HTERT RPE-1 (cell line): Measurements from ENCODE around the gene ADCYAP1R1.
"Not testable (repeated sequence)": the region's sequence is repeated elsewhere in the genome, so short reads cannot be mapped to it uniquely, and the experiment has no call there.

Experiments
- in situ Hi-C: fragments of 300-500 bp; cut with MboI; formaldehyde crosslinking; loops from 4 replicates; pipeline ENCODE4 v1.14.3; 2020; ENCODE audit warnings: low sequenced_read_pairs

Gene ADCYAP1R1

DNA sequence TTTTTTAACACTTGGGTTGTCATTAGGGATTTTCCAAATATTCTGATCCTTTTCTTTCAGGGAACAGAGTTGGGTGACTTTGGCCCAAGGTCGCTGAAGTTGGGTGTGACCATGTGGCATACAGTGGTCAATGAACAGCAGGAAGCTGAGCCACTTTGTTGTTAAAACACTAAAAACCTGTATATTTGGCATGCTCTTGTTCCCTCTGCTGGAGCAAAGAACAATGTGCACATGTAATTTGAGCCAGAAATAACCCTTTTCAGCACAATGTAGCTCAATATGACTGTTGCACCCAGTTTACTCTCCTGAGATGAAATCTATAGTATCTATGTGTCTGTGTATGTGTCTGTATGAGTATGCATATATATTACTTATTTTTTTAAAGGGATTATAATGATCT, 74.9 kb downstream of the ADCYAP1R1 start:
- in situ Hi-C loops = no loop called here

DNA sequence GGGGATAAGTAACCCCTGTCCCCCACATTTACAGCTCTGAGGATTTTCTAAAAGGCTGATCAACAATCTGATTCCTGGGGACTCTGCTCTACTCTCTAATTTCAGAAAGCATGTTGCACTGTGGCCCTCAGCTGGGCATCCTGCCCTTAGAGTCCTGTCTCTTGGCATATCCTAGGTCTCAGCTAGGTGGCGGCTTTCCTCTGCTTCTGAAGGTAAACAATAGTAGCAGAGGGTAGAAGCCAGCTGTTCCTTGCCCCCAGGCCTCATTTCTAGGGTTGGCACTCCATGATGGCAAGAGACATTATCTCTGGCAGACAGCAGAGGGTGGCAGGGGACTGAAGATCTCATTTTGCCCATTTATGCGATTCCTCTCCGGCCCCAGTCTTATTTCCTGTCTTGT, 77.0 kb downstream of the ADCYAP1R1 start:
- in situ Hi-C loops = no loop called here

DNA sequence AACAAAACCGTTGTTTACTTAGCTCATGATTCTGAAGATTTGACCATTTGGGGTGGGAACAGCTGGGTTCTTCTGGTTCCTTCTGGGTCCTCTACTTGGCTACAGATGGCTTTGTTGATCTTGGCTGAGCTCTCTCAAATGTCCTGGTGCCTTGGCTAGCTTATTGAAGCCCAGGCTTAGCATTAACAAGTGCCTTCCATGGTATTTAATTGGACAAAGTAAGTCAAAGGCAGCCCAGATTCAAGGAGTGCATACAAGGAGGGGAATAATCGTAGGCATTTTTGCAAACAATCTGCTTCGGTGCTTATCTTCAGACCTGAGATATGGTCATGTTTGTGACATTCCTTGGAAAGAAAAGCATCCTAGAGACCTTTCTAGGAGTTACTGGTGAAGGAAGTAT, 81.4 kb downstream of the ADCYAP1R1 start:
- in situ Hi-C loops = no loop called here

DNA sequence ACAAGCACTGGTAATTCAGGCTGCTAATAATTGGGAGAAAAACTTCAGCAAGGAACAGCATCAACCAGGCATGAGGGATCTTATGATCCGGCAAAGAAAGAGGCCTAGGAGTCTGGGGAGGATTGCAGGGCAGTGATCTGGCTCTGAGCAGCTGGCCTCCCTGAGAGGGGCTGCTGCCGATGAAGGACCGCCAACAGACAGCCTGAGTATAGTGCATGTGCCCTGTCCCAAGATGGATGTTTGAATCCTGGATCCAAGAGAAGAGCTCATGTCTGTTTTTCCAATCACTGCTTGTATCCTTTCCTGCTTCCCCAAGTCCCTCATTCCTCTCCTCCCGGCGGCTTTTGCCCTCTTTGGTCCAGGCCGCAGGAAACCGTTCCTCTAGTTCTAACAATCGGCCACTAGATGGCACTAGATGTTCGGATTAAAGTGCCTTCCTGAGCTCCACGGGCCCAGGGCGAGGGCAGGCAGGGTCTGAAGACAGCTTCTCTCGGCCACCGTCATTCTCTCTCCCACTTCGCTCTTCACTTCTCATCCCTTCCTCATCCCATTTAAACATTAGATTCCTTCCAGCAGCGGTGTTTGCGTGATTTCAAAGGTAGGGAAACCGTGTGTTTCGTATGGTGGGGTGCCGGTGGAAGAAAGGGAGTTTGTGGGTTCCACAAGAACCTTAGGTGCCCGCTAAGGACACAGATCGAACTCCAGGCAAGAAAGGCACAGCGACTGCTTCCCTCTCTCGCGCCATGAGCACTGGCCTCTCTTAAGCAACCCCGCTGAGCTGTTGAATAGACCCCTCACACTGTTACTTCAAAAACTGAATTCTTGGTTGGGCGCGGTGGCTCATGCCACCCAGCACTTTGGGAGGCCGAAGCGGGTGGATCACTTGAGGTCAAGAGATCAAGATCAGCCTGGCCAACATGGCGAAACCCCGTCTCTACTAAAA, 82.4 kb downstream of the ADCYAP1R1 start:
- in situ Hi-C loops = no loop called here

DNA sequence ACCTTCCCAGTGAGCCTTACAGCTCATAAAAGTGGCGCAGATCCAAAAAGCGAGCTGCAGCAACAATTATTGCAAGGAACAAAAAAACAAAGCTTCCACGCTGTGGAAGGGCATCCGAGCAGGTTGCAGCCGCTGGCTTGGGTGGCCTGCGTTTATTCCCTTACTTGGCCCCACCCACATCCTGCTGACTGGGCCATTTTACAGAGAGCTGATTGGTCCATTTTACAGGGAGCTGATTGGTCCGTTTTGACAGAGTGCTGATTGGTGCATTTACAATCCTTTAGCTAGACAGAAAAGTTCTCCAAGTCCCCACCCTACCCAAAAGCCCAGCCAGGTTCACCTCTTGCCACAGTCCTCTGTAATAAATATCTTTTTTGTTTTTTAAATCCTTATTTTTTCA, 85.1 kb downstream of the ADCYAP1R1 start:
- in situ Hi-C loops = no loop called here

DNA sequence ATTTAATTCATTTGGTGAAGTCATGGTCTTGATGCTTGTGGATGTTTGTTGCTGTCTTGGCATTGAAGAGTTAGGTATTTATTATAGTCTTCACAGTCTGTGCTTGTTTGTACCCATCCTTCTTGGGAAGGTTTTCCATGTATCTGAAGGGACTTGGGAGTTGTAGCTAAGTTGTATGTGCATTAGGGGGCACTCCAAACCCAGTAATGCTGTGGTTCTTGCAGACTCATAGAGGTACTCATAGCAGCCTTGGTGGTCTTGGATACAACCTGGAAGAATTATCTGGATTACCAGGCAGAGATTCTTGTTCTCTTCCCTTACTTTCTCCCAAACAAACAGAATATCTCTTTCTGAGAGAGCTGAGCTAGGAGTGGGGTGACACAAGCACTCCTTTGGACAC, 93.2 kb downstream of the ADCYAP1R1 start:
- in situ Hi-C loops = no loop called here

DNA sequence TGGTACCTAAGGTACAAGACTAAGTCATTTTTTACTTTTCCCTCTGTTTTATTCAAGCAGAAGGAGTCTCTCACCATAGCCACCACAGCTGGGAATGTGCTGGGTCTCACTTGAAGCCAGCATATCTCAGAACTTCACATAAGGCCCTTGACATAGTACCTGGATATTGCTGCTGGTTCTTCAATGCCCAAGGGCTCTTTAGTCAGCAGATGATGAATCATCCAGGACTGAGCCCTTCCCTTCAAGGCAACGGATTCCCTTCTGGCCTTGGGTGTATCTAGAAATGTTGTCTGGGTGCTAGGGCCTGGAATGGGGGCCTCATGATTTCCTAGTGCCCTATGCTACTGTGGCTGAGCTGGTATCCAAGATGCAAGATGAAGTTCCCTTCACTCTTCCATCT, 93.9 kb downstream of the ADCYAP1R1 start:
- in situ Hi-C loops = no loop called here

DNA sequence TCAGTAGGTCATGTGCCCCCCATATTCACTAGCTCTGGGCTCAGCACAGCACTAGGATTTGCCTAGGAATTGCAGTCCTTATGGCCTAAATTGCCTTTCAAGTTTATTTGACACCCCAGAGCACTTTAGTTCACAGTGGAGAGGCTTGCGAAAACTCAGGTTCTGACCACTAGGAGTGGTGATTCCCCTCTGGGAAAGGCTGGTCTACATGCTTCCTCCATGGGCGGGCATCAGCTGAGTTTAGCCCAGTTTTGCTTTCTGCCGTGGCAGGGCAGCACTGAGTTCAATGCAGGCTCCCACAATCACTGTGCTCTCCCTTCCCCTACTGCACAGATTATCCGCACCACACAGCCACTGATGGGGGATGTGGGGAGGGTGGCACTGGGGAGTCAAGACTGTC, 94.4 kb downstream of the ADCYAP1R1 start:
- in situ Hi-C loops = no loop called here

DNA sequence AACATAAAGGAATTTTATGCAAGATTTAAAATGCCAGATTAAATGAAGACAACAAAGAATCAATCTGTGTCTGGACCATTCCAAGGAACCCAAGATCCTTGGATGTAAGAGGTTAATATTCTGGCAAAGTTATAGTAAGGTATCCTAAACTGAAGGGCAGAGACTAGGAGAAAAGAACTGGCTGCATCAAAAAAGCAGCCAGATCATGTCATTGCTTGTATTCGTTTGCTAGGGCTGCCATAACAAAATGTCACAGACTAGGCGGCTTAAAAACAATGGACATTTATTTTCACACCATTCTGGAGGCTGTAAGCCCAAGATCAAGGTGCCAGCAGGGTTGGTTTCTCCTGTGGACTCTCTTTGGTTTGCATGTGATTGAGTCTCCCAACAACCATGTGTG, 99.7 kb downstream of the ADCYAP1R1 start:
- in situ Hi-C loops = no loop called here

DNA sequence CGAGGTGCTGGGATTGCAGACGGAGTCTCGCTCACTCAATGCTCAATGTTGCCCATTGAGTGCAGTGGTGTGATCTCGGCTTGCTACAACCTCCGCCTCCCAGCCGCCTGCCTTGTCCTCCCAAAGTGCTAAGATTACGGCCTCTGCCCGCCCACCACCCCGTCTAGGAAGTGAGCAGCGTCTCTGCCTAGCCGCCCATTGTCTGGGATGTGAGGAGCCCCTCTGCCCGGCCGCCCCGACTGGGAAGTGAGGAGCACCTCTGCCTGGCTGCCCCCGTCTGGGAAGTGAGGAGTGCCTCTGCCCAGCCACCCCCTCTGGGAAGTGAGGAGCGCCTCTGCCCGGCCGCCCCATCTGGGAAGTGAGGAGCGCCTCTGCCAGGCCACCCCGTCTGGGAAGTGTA, 101.2 kb downstream of the ADCYAP1R1 start:
- in situ Hi-C loops = not testable (repeated sequence)

DNA sequence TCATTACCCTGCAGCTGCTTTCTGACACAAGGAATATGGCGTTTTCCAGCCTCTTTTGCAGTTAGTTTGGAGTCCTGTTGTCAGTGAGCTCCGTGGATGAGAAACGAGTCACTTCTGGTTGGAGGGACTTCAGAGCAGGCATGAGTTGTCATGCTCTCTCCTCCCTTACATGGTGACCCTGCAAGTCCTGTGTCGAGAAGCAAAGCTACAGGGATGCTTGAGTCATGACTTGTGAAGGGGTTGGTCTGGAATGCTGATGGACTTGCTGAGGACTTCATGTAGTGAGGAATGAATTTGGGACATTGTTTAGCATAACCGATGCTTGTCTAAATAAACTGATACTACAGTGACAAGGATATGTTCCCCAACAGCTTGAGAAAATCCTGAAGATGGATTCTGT, 108.8 kb downstream of the ADCYAP1R1 start:
- in situ Hi-C loops = no loop called here
